T-cell (primary cell): Measurements from ENCODE around the gene RBM12. TPM values are rescaled to one million over a fixed set of nuclear protein-coding genes. Genes with fewer than 3 reads are reported as not detected.
A peak's percentile ranks its signal among the peaks of the same experiment; 100 is the strongest.

Experiments used
- ATAC-seq, 4 experiments: fragments of 200-7000 bp in 3 of 4; fragments of 150-1000 bp in 1 of 4; cut with Tn5 transposase; replicated peaks in 1 of 4; 1 replicate in 3 of 4; 2 replicates in 1 of 4; pipeline ENCODE4 v1.10.0; 2021; ENCODE audit warnings: moderate library complexity in 3 of 4, mild to moderate bottlenecking in 2 of 4, moderate number of reproducible peaks in 1 of 4
- CTCF ChIA-PET, 2 donors: fragments of 300-600 bp; sonication (Branson Sonifier 250); formaldehyde crosslinking; loops; one replicate each; lab custom pipeline; 2022; ENCODE audit warnings: antibody characterized with exemption in 2 of 2; lab: Charles Lee
- POLR2A ChIA-PET, 2 donors: fragments of 300-600 bp; sonication (Branson Sonifier 250); formaldehyde crosslinking; loops; one replicate each; lab custom pipeline; 2022; ENCODE audit warnings: antibody characterized with exemption in 2 of 2; lab: Charles Lee
- DNase-seq, 35 experiments: peaks; one replicate each; pipeline versions ENCODE4 v3.0.0 to v3.0.0-alpha.2; 2013 to 2023
- H3K27ac ChIP-seq: one replicate; pipeline ENCODE4 v1.5.1; 2013; ENCODE audit warnings: low read length
- H3K27me3 ChIP-seq, 2 experiments: replicated peaks in 1 of 2; 1 replicate in 1 of 2; 2 replicates in 1 of 2; pipeline versions ENCODE4 v1.6.1 to v1.7.0; 2013; ENCODE audit warnings: low read length in 1 of 2, mixed read lengths in 1 of 2; ENCODE audit not compliant: control insufficient read depth in 2 of 2, insufficient read depth in 2 of 2; ENCODE audit errors: extremely low read depth in 1 of 2
- H3K36me3 ChIP-seq, 2 donors: 1 replicate in 1 of 2; 2 replicates in 1 of 2; pipeline versions ENCODE4 v1.6.1 to v1.7.0; 2013; ENCODE audit warnings: low read length in 1 of 2; ENCODE audit not compliant: control insufficient read depth in 2 of 2, insufficient read depth in 1 of 2; ENCODE audit errors: extremely low read depth in 1 of 2
- H3K4me1 ChIP-seq, 2 experiments: 1 replicate in 1 of 2; 2 replicates in 1 of 2; pipeline versions ENCODE4 v1.6.1 to v1.7.0; 2013; ENCODE audit warnings: low read length in 2 of 2, mixed read lengths in 1 of 2; ENCODE audit not compliant: insufficient read depth in 2 of 2, control insufficient read depth in 1 of 2; ENCODE audit errors: extremely low read depth in 1 of 2
- H3K4me3 ChIP-seq, 2 donors: 1 replicate in 1 of 2; 2 replicates in 1 of 2; pipeline versions ENCODE4 v1.5.1 to v1.7.0; 2013; ENCODE audit warnings: mild to moderate bottlenecking in 2 of 2, low read length in 1 of 2, moderate library complexity in 1 of 2; ENCODE audit not compliant: control insufficient read depth in 1 of 2; ENCODE audit errors: extremely low read depth in 1 of 2
- H3K9me3 ChIP-seq: 2 replicates; pipeline ENCODE4 v1.7.0; 2013
- H3K27ac Mint-ChIP-seq, 2 donors: one replicate each; pipeline ENCODE4 v1.8.0; 2020 to 2021; ENCODE audit warnings: mild to moderate bottlenecking in 2 of 2, mixed read lengths in 2 of 2
- H3K27me3 Mint-ChIP-seq, 2 donors: one replicate each; pipeline ENCODE4 v1.8.0; 2021 to 2022; ENCODE audit warnings: mixed read lengths in 2 of 2
- H3K36me3 Mint-ChIP-seq: one replicate; pipeline ENCODE4 v1.8.0; 2021; ENCODE audit warnings: mixed read lengths
- H3K4me1 Mint-ChIP-seq, 3 donors: one replicate each; pipeline ENCODE4 v1.8.0; 2020 to 2022; ENCODE audit warnings: mixed read lengths in 3 of 3, mild to moderate bottlenecking in 1 of 3
- H3K4me3 Mint-ChIP-seq, 3 donors: one replicate each; pipeline ENCODE4 v1.8.0; 2020 to 2022; ENCODE audit warnings: mild to moderate bottlenecking in 3 of 3, mixed read lengths in 3 of 3, moderate library complexity in 3 of 3
- H3K9me3 Mint-ChIP-seq, 3 donors: one replicate each; pipeline ENCODE4 v1.8.0; 2020 to 2022; ENCODE audit warnings: mixed read lengths in 3 of 3
- WGBS: methylation state at CpG from one replicate; pipeline ENCODE4 v1.1.5; 2013; ENCODE audit warnings: missing lambda C conversion rate; ENCODE audit not compliant: insufficient coverage; 5-methylcytosine and 5-hydroxymethylcytosine counted together
- total RNA-seq, 35 experiments: library from RNA in 6 of 35; stranded (reverse) in 6 of 35; fragments of 120-200 nt in 1 of 35; gene quantifications; one replicate each; pipeline versions ENCODE4 v1.2.1 to v1.2.4 and lab custom pipeline; 2013 to 2026

Gene RBM12
- total RNA-seq, 5 donors from 2014 or later (not counting 1 experiment from before 2014, with no cell fraction given): 89.5 to 113 (median 109) TPM

GRCh38 chr20:35674921-35675320 lies 10.2 kb upstream of the RBM12 start:
- CTCF ChIA-PET: no interaction called here

GRCh38 chr20:35673884-35674283 lies 9.2 kb upstream of the RBM12 start:
- H3K27me3 Mint-ChIP-seq: no peaks in the 10 kb centered on the region
- ATAC-seq (no peak), DNase-seq (no peak)
- H3K36me3 ChIP-seq: peaks cover 13 to 64% of the 10 kb centered on the region in 2 donors
- no peaks in the 10 kb centered on the region for H3K9me3 ChIP-seq
- ChIA-PET POLR2A (no interaction called here), CTCF (no interaction called here)
- H3K27me3 ChIP-seq: no peaks in the 10 kb centered on the region
- no peaks in the 10 kb centered on the region for H3K4me1 ChIP-seq
- no peaks in the 10 kb centered on the region for H3K9me3 Mint-ChIP-seq
- H3K4me1 Mint-ChIP-seq: no peaks in the 10 kb centered on the region
- peaks cover 44% of the 10 kb centered on the region for H3K36me3 Mint-ChIP-seq
- no peak overlapping the region for H3K4me3 ChIP-seq
- no peak overlapping the region for H3K27ac Mint-ChIP-seq
- 95% methylated on average over 4 of the region's 4 CpGs for WGBS
- H3K27ac ChIP-seq: no peak overlapping the region
- H3K4me3 Mint-ChIP-seq: no peak overlapping the region

More at GRCh38 chr20:35674921-35675320, 10.2 kb upstream of the RBM12 start:
- H3K27ac Mint-ChIP-seq: no peak overlapping the region
- no peaks in the 10 kb centered on the region for H3K27me3 ChIP-seq
- peaks cover 40% of the 10 kb centered on the region for H3K36me3 Mint-ChIP-seq
- no peak overlapping the region for H3K4me3 Mint-ChIP-seq
- DNase-seq (no peak), ATAC-seq (no peak)
- no peaks in the 10 kb centered on the region for H3K9me3 Mint-ChIP-seq
- POLR2A ChIA-PET: interaction anchor here in 1 of 2 donors (0.6 kb wide), 1 partner anchor 104 kb away, joined by 4 read pairs; no protein-coding TSS in a partner anchor
- no peaks in the 10 kb centered on the region for H3K9me3 ChIP-seq
- H3K4me3 ChIP-seq: no peak overlapping the region
- H3K4me1 Mint-ChIP-seq: no peaks in the 10 kb centered on the region
- WGBS: no CpG with 5 or more reads among the region's 8 CpGs
- H3K27me3 Mint-ChIP-seq: no peaks in the 10 kb centered on the region
- H3K36me3 ChIP-seq: peaks cover 13 to 58% of the 10 kb centered on the region in 2 donors
- H3K4me1 ChIP-seq: no peaks in the 10 kb centered on the region
- no peak overlapping the region for H3K27ac ChIP-seq

- H3K4me1 ChIP-seq: peaks cover 0 to 4% of the 10 kb centered on the region in 2 experiments
- H3K27me3 Mint-ChIP-seq: no peaks in the 10 kb centered on the region
- CTCF ChIA-PET: no interaction called here
- WGBS: no CpG with 5 or more reads among the region's 1 CpG
- H3K4me3 ChIP-seq: no peak overlapping the region
- no peaks in the 10 kb centered on the region for H3K9me3 Mint-ChIP-seq
- no peaks in the 10 kb centered on the region for H3K27me3 ChIP-seq
- no peak overlapping the region for H3K27ac ChIP-seq
- POLR2A ChIA-PET: interaction anchor here in 1 of 2 donors (0.6 kb wide), 1 partner anchor 47 kb away, joined by 4 read pairs; no protein-coding TSS in a partner anchor
- ATAC-seq (no peak), DNase-seq (no peak)
- H3K9me3 ChIP-seq: no peaks in the 10 kb centered on the region
- peaks cover 49% of the 10 kb centered on the region for H3K36me3 Mint-ChIP-seq
- peaks cover 4 to 6% (median 5%) of the 10 kb centered on the region in 3 donors for H3K4me1 Mint-ChIP-seq
- no peak overlapping the region for H3K27ac Mint-ChIP-seq
- H3K36me3 ChIP-seq: peaks cover 3 to 58% of the 10 kb centered on the region in 2 donors
- H3K4me3 Mint-ChIP-seq: no peak overlapping the region
Observed at GRCh38 chr20:35669681-35670080, 5.0 kb upstream of the RBM12 start.

GRCh38 chr20:35669221-35669620 lies 4.5 kb upstream of the RBM12 start:
- Histone ChIP-seq H3K4me3 (no peak overlapping the region), H3K36me3 (peaks cover 0 to 53% of the 10 kb centered on the region in 2 donors), H3K27ac (no peak overlapping the region), H3K4me1 (peaks cover 0 to 7% of the 10 kb centered on the region in 2 experiments), H3K9me3 (no peaks in the 10 kb centered on the region), H3K27me3 (no peaks in the 10 kb centered on the region)
- DNase-seq (no peak), ATAC-seq (no peak)
- H3K4me3 Mint-ChIP-seq: no peak overlapping the region
- no peaks in the 10 kb centered on the region for H3K27me3 Mint-ChIP-seq
- H3K27ac Mint-ChIP-seq: no peak overlapping the region
- ChIA-PET POLR2A (interaction anchor here (0.5 to 0.6 kb wide), 3 partner anchors 48 to 181 kb away, joined by 3 to 4 read pairs (median 4); no protein-coding TSS in a partner anchor), CTCF (interaction anchor here in 1 of 2 donors (0.8 kb wide), 1 partner anchor 17 kb away, joined by 4 read pairs; no protein-coding TSS in a partner anchor)
- H3K36me3 Mint-ChIP-seq: peaks cover 45% of the 10 kb centered on the region
- no peaks in the 10 kb centered on the region for H3K9me3 Mint-ChIP-seq
- H3K4me1 Mint-ChIP-seq: peaks cover 4 to 6% (median 6%) of the 10 kb centered on the region in 3 donors
- WGBS: 88% methylated on average over 1 of the region's 5 CpGs

- DNase-seq: no peak
- ChIA-PET CTCF (interaction anchor here in 1 of 2 donors (0.7 kb wide), 2 partner anchors 64 to 69 kb away, joined by 3 to 4 read pairs; no protein-coding TSS in a partner anchor), POLR2A (interaction anchor here (0.5 to 1.2 kb wide), 6 partner anchors 10 to 1218 kb away, joined by 3 to 4 read pairs (median 4); no protein-coding TSS in a partner anchor)
- H3K27me3 ChIP-seq: no peaks in the 10 kb centered on the region
- H3K27me3 Mint-ChIP-seq: no peaks in the 10 kb centered on the region
- peaks cover 20 to 27% of the 10 kb centered on the region in 2 experiments for H3K4me1 ChIP-seq
- peaks cover 36 to 38% (median 37%) of the 10 kb centered on the region in 3 donors for H3K4me1 Mint-ChIP-seq
- H3K9me3 Mint-ChIP-seq: no peaks in the 10 kb centered on the region
- H3K27ac Mint-ChIP-seq: peak overlapping the region in 1 of 2 donors; percentile 48
- WGBS: 98% methylated on average over 11 of the region's 17 CpGs
- H3K36me3 ChIP-seq: peaks cover 0 to 27% of the 10 kb centered on the region in 2 donors
- no peak overlapping the region for H3K27ac ChIP-seq
- no peak overlapping the region for H3K4me3 ChIP-seq
- ATAC-seq: no peak
- peaks cover 25% of the 10 kb centered on the region for H3K36me3 Mint-ChIP-seq
- H3K9me3 ChIP-seq: no peaks in the 10 kb centered on the region
- peak overlapping the region; percentile 20 to 51 (median 28) for H3K4me3 Mint-ChIP-seq
Observed at GRCh38 chr20:35665949-35666288, 1.2 kb upstream of the RBM12 start.

- Histone ChIP-seq H3K9me3 (no peaks in the 10 kb centered on the region), H3K27me3 (no peaks in the 10 kb centered on the region), H3K27ac (peak overlapping the region; percentile 100), H3K4me1 (peaks cover 30 to 45% of the 10 kb centered on the region in 2 experiments), H3K36me3 (peaks cover 0 to 6% of the 10 kb centered on the region in 2 donors), H3K4me3 (peak overlapping the region; percentile 88 to 99)
- ATAC-seq: peak; percentile 56 to 68 (median 63)
- DNase-seq: peak; percentile 46 to 79 (median 66)
- 0% methylated on average over 21 of the region's 28 CpGs for WGBS
- POLR2A ChIA-PET: interaction anchor here (0.5 to 2.0 kb wide), 13 partner anchors 19 to 1820 kb away, joined by 3 to 13 read pairs (median 4); partner anchors contain the start of genes RBM39 (in 2 of the 2) and SPAG4 (in 2 of the 2)
- Mint-ChIP-seq H3K27me3 (no peaks in the 10 kb centered on the region), H3K27ac (peak overlapping the region; percentile 99), H3K4me1 (peaks cover 56 to 59% (median 57%) of the 10 kb centered on the region in 3 donors), H3K9me3 (no peaks in the 10 kb centered on the region), H3K4me3 (peak overlapping the region; percentile 92 to 95 (median 93)), H3K36me3 (peaks cover 6% of the 10 kb centered on the region)
- CTCF ChIA-PET: interaction anchor here in 1 of 2 donors (0.8 to 2.9 kb wide), 4 partner anchors 17 to 48 kb away, joined by 3 to 13 read pairs (median 6); partner anchors contain the start of gene SPAG4
Observed at GRCh38 chr20:35663516-35664465, 909 bp downstream of the RBM12 start.
